ENCODE measurements around the gene CLMP. TPM values are rescaled to one million over a fixed set of nuclear protein-coding genes. Genes with fewer than 3 reads are reported as not detected.
A peak's percentile ranks its signal among the peaks of the same experiment; 100 is the strongest.
"Not testable (repeated sequence)": the region's sequence is repeated elsewhere in the genome, so short reads cannot be mapped to it uniquely, and the experiment has no call there.

Gene CLMP
- total and polyA plus RNA-seq, 2 experiments from 2014 or later = 2.1 to 8.4 TPM

GRCh38 chr11:123061403-123062157 lies 133.5 kb downstream of the CLMP start, which contains the start of gene HSPA8:
TSS of gene HSPA8 (minus strand) at chr11:123062136. CDS start at chr11:123061324, 812 bp downstream.
- Histone ChIP-seq H3K4me3 (peak within 1 kb of the TSS; percentile 64), H3K27me3 (no peaks in the 10 kb centered on the region), H3K27ac (peak within 1 kb of the TSS; percentile 100), H3K4me1 (ENCODE audit: low read depth) (peaks cover 31% of the 10 kb centered on the region), H3K9me3 (ENCODE audit: low read depth) (no peaks in the 10 kb centered on the region), H3K36me3 (peaks cover 42% of the 10 kb centered on the region)
- TF ChIP-seq, protein P1, sequence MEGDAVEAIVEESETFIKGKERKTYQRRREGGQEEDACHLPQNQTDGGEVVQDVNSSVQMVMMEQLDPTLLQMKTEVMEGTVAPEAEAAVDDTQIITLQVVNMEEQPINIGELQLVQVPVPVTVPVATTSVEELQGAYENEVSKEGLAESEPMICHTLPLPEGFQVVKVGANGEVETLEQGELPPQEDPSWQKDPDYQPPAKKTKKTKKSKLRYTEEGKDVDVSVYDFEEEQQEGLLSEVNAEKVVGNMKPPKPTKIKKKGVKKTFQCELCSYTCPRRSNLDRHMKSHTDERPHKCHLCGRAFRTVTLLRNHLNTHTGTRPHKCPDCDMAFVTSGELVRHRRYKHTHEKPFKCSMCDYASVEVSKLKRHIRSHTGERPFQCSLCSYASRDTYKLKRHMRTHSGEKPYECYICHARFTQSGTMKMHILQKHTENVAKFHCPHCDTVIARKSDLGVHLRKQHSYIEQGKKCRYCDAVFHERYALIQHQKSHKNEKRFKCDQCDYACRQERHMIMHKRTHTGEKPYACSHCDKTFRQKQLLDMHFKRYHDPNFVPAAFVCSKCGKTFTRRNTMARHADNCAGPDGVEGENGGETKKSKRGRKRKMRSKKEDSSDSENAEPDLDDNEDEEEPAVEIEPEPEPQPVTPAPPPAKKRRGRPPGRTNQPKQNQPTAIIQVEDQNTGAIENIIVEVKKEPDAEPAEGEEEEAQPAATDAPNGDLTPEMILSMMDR (IDR thresholded peaks at IDR 0.05; ENCODE audit: low read depth, low read length) = no peak
- DNase-seq (ENCODE audit: low read depth in 1 of 2, low spot score in 1 of 2) = peak; percentile 50 to 74

DNA sequence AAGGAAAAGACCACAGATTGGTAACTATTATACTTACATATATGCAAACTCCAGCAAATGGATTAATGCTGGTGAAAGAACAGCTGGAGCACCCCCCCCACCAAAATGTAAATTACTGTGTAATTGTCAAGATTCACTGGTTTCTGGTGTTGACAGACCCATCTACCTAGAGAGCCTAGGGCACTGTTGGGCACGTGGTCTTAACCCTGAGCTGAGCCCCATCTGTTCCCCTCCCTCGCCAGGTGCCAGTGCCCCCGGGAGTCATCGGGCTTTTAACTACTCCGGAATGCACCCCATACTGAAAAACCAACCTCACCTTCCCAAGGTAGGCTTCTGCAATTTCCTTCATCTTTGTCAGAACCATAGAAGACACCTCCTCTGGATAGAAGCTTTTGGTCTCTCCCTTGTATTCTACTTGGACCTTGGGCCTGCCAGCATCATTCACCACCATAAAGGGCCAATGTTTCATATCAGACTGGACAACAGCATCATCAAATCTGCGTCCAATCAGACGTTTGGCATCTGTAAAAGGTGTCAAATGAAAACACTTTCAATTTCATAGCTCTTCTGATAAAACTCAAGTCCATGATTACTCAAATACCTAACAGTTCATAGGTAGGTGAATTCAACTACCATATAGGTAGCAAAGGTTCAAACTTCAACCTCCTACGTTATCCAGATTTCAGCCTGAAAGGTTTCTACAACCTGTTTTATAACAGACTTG lies 134.6 kb downstream of the CLMP start:
- TF ChIP-seq, protein P1 (IDR thresholded peaks at IDR 0.05; ENCODE audit: low read depth, low read length) = no peak
- H3K9me3 ChIP-seq (ENCODE audit: low read depth) = no peaks in the 10 kb centered on the region
- H3K27me3 ChIP-seq = no peaks in the 10 kb centered on the region
- H3K4me1 ChIP-seq (ENCODE audit: low read depth) = peaks cover 33% of the 10 kb centered on the region
- H3K27ac ChIP-seq = no peak overlapping the region
- H3K36me3 ChIP-seq = peaks cover 50% of the 10 kb centered on the region
- peak overlapping the region; percentile 64 for H3K4me3 ChIP-seq
- DNase-seq (ENCODE audit: low read depth in 1 of 2, low spot score in 1 of 2) = no peak

- not testable (repeated sequence) for H3K9me3 ChIP-seq (ENCODE audit: low read depth); DNase-seq (ENCODE audit: low read depth in 1 of 2, low spot score in 1 of 2); H3K27ac ChIP-seq; H3K4me3 ChIP-seq; H3K27me3 ChIP-seq
- Histone ChIP-seq H3K4me1 (ENCODE audit: low read depth) (peaks cover 38% of the 10 kb centered on the region), H3K36me3 (peaks cover 50% of the 10 kb centered on the region)
Measured at GRCh38 chr11:123059041-123059920, 135.8 kb downstream of the CLMP start.

- no peak overlapping the region for H3K27ac ChIP-seq
- peaks cover 50% of the 10 kb centered on the region for H3K36me3 ChIP-seq
Measured at GRCh38 chr11:123057661-123058305, 137.3 kb downstream of the CLMP start.

DNA sequence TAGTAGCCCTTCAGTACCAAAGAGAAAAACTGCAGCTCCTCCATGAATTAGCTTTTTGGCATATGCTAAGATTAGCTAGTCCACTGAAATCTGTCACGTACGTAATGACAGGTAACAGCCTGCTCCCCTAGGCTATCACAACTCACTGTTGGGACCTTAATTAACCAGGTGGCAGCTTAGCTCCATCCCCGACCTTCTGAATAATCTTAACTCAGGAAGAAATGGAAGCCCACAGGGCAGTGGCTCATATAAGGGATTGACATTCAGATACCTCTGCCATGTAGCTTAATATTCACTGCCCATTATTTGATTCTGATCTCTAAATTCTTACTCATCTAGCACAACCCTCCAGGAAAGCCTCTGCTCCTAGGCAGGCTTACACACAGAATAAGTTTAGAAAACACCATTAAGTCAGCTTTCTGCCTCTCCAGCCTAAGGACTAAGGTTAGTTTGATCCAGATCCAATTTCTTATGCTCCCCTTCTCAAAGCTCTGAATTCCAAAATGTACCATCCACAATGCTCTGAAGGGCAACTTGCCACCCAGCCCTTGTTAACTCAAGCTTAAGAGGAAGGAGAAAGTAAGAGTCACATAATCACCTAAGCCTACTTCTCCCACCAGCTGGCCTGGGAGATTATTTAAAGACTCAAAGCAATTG lies 138.1 kb downstream of the CLMP start:
- TF ChIP-seq, protein P1 (IDR thresholded peaks at IDR 0.05; ENCODE audit: low read depth, low read length) = no peak
- no peaks in the 10 kb centered on the region for H3K9me3 ChIP-seq (ENCODE audit: low read depth)
- peaks cover 50% of the 10 kb centered on the region for H3K36me3 ChIP-seq
- H3K27ac ChIP-seq = peak overlapping the region; percentile 7
- no peaks in the 10 kb centered on the region for H3K27me3 ChIP-seq
- no peak overlapping the region for H3K4me3 ChIP-seq
- peaks cover 30% of the 10 kb centered on the region for H3K4me1 ChIP-seq (ENCODE audit: low read depth)
- DNase-seq (ENCODE audit: low read depth in 1 of 2, low spot score in 1 of 2) = no peak

More at GRCh38 chr11:123057661-123058305, 137.3 kb downstream of the CLMP start:
- no peak for DNase-seq (ENCODE audit: low read depth in 1 of 2, low spot score in 1 of 2)
- H3K9me3 ChIP-seq (ENCODE audit: low read depth) = no peaks in the 10 kb centered on the region
- TF ChIP-seq, protein P1 (IDR thresholded peaks at IDR 0.05; ENCODE audit: low read depth, low read length) = no peak
- H3K4me1 ChIP-seq (ENCODE audit: low read depth) = peaks cover 30% of the 10 kb centered on the region
- no peak overlapping the region for H3K4me3 ChIP-seq
- H3K27me3 ChIP-seq = no peaks in the 10 kb centered on the region

Measured in cardiac muscle cell (in vitro differentiated cells and primary cell).